ENCODE measurements around the gene TMEM273.

The TMEM273 gene

DNA sequence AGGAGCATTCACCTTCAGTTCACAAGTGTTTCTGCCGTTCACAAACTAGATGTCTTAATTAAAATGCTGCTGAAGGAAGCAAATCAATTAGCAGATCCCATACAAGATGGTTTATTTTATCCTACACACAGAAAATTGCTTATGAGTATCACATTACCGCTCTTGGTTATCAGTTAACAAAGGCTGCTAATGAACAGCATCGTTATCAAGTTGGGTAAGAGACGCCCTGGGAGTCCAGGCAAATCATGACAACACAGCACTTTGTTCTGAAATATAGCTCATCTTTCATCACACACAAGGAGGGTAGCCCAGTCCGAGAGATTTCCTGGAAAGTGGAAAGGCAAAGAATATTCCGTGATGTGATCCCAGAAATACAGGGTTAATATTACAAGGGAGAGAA is 33.5 kb downstream of the TMEM273 start:
- CTCF ChIA-PET = interaction anchor here (1.0 to 1.6 kb wide), 3 partner anchors 10 to 498 kb away, joined by 3 to 8 read pairs (median 5); no protein-coding TSS in a partner anchor
- TF ChIP-seq, protein P1, sequence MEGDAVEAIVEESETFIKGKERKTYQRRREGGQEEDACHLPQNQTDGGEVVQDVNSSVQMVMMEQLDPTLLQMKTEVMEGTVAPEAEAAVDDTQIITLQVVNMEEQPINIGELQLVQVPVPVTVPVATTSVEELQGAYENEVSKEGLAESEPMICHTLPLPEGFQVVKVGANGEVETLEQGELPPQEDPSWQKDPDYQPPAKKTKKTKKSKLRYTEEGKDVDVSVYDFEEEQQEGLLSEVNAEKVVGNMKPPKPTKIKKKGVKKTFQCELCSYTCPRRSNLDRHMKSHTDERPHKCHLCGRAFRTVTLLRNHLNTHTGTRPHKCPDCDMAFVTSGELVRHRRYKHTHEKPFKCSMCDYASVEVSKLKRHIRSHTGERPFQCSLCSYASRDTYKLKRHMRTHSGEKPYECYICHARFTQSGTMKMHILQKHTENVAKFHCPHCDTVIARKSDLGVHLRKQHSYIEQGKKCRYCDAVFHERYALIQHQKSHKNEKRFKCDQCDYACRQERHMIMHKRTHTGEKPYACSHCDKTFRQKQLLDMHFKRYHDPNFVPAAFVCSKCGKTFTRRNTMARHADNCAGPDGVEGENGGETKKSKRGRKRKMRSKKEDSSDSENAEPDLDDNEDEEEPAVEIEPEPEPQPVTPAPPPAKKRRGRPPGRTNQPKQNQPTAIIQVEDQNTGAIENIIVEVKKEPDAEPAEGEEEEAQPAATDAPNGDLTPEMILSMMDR (IDR thresholded peaks at IDR 0.05; ENCODE audit: insufficient read depth, low read length, missing control alignments) = no peak
- POLR2A ChIA-PET = interaction anchor here (0.7 kb wide), 1 partner anchor 15 kb away, joined by 3 read pairs; no protein-coding TSS in a partner anchor
- no peak overlapping the region for H3K4me3 ChIP-seq (ENCODE audit: low read depth, low read length)
- no peak for DNase-seq (ENCODE audit: low read depth, low spot score)

DNA sequence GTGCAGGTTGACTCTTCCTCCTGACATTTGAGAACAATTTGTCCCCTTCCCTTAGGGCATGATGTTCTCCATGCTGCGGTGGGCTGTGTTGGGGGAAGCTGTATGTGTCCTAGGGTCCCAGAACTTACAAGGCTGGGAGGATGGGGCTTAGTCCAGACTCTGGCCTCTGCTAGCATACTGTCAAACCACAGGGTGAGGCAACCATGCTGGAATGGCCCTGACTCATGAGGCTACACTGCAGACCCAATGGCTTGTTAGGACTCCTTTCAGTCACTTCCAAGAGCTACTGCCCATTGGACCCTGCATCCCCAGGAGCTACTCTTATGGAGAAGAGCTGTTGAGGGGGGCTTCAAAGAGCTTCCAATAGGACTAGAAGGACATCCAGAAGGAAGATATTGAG is 34.2 kb downstream of the TMEM273 start:
- TF ChIP-seq, protein P1 (IDR thresholded peaks at IDR 0.05; ENCODE audit: insufficient read depth, low read length, missing control alignments) = no peak
- CTCF ChIA-PET = interaction anchor here (1.0 to 2.3 kb wide), 3 partner anchors 8 to 498 kb away, joined by 3 to 12 read pairs (median 8); no protein-coding TSS in a partner anchor
- POLR2A ChIA-PET = interaction anchor here (0.7 kb wide), 1 partner anchor 15 kb away, joined by 3 read pairs; no protein-coding TSS in a partner anchor
- DNase-seq (ENCODE audit: low read depth, low spot score) = no peak
- H3K4me3 ChIP-seq (ENCODE audit: low read depth, low read length) = no peak overlapping the region

DNA sequence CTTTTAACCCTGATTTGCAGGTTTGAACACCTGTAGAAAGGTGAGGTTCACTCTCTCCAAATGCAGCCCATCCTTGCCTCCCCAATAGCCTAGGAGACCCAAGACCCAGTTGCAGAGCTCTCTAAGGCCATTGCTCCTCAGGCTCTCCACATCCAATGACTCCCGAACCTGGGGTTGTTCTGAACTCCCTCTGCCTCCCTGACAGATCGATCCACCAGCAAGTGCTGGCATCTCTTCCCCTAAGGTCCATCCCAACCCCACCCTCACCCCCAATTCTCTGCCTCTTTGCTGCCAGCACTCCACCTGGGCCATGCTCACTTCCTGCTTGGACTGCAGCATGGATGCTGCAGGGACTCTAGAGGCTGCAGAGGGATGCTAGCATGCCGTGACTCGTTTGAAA is 35.1 kb downstream of the TMEM273 start:
- DNase-seq (ENCODE audit: low read depth, low spot score) = no peak
- ChIA-PET CTCF (interaction anchor here (2.3 kb wide), 1 partner anchor 9 kb away, joined by 12 read pairs; no protein-coding TSS in a partner anchor), POLR2A (no interaction called here)
- no peak overlapping the region for H3K4me3 ChIP-seq (ENCODE audit: low read depth, low read length)
- TF ChIP-seq, protein P1 (IDR thresholded peaks at IDR 0.05; ENCODE audit: insufficient read depth, low read length, missing control alignments) = no peak

DNA sequence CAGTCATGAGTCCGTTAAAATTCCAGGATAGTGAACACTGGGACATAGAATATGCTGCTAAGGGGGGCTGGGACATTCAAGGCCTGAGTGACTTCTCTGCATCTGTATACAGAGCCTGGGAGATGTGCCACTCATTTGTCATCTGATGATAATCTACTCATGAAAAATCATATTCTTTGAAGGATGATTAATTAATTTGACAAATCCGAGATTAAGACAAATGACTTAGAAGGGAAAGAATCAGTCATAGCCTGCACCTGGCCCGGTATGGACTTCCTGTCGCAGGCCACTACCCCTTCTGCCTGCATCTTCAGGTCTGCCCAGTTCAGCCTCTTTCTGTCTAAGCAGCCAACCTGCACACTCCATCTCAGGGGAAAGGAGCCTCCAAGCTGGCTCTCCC is 35.5 kb downstream of the TMEM273 start:
- POLR2A ChIA-PET = no interaction called here
- CTCF ChIA-PET = interaction anchor here (2.3 kb wide), 1 partner anchor 9 kb away, joined by 12 read pairs; no protein-coding TSS in a partner anchor
- TF ChIP-seq, protein P1 (IDR thresholded peaks at IDR 0.05; ENCODE audit: insufficient read depth, low read length, missing control alignments) = no peak
- no peak overlapping the region for H3K4me3 ChIP-seq (ENCODE audit: low read depth, low read length)
- DNase-seq (ENCODE audit: low read depth, low spot score) = no peak

GRCh38 chr10:49152037-49152436 is 36.2 kb downstream of the TMEM273 start:
- no peak for DNase-seq (ENCODE audit: low read depth, low spot score)
- POLR2A ChIA-PET = no interaction called here
- no peak overlapping the region for H3K4me3 ChIP-seq (ENCODE audit: low read depth, low read length)
- TF ChIP-seq, protein P1 (IDR thresholded peaks at IDR 0.05; ENCODE audit: insufficient read depth, low read length, missing control alignments) = no peak
- CTCF ChIA-PET = interaction anchor here (2.3 kb wide), 1 partner anchor 10 kb away, joined by 12 read pairs; no protein-coding TSS in a partner anchor

DNA sequence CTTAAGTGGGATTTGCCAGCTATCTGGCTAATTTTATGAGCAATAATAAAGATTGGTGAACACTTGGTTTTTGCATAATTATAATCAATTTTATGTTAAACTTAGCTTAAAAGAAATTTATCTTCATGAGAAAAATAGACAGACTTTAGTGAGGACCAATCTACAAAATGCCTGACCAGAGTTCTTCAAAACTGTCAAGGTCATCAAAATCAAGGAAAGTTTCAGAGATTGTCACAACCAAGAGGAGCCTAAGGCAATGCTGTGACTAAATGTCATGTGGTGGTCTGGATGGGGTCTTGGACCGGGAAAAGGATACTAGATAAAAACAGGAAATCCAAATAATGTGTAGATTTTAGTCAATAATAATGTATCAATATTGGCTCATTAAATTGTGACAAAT is 36.7 kb downstream of the TMEM273 start:
- CTCF ChIA-PET = interaction anchor here (1.5 kb wide), 1 partner anchor 10 kb away, joined by 6 read pairs; no protein-coding TSS in a partner anchor
- POLR2A ChIA-PET = interaction anchor here (1.5 kb wide), 1 partner anchor 12 kb away, joined by 5 read pairs; no protein-coding TSS in a partner anchor

More for the DNA sequence above, 36.7 kb downstream of the TMEM273 start:
- TF ChIP-seq, protein P1 (IDR thresholded peaks at IDR 0.05; ENCODE audit: insufficient read depth, low read length, missing control alignments) = no peak
- DNase-seq (ENCODE audit: low read depth, low spot score) = no peak
- H3K4me3 ChIP-seq (ENCODE audit: low read depth, low read length) = no peak overlapping the region
